GM21367 (cell line): Measurements from ENCODE around the gene PON3.

Source experiments
- ATAC-seq: cut with Tn5 transposase; IDR thresholded peaks from one replicate; pipeline ENCODE4 v1.9.1; 2021; ENCODE audit not compliant: unreplicated experiment

The PON3 gene

GRCh38 chr7:95396136-95397032 lies at the start of gene PON3:
PON3 (minus strand) TSS chr7:95396375; CDS start chr7:95396350, 25 bp downstream.
- peak; percentile 54 for ATAC-seq

- no peak for ATAC-seq
Measured at GRCh38 chr7:95444796-95445195, 48.6 kb upstream of the PON3 start.

- no peak for ATAC-seq
Measured at GRCh38 chr7:95441042-95441823, 45.1 kb upstream of the PON3 start.

GRCh38 chr7:95440394-95441038 lies 44.3 kb upstream of the PON3 start:
- ATAC-seq = no peak

DNA sequence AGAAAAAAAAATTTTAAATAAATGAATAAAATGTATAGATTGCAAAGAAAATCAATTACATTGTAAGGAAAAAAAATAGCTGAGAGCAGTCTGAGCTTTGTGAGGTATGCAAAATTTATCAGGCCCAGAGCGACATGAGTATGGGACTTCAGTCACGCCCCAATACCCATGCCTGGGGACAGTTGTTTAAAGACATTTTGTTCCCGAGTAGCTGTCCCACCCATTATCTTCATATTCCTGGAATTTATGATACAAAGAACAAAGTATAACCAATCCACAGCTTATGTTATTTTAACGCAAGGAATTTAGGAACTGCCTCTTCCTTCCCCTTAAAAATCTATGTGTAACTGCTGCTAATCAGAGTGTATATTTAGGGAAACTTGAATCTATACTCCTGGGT lies 40.2 kb upstream of the PON3 start:
- no peak for ATAC-seq

- no peak for ATAC-seq
Measured at GRCh38 chr7:95435422-95435780, 39.2 kb upstream of the PON3 start.

DNA sequence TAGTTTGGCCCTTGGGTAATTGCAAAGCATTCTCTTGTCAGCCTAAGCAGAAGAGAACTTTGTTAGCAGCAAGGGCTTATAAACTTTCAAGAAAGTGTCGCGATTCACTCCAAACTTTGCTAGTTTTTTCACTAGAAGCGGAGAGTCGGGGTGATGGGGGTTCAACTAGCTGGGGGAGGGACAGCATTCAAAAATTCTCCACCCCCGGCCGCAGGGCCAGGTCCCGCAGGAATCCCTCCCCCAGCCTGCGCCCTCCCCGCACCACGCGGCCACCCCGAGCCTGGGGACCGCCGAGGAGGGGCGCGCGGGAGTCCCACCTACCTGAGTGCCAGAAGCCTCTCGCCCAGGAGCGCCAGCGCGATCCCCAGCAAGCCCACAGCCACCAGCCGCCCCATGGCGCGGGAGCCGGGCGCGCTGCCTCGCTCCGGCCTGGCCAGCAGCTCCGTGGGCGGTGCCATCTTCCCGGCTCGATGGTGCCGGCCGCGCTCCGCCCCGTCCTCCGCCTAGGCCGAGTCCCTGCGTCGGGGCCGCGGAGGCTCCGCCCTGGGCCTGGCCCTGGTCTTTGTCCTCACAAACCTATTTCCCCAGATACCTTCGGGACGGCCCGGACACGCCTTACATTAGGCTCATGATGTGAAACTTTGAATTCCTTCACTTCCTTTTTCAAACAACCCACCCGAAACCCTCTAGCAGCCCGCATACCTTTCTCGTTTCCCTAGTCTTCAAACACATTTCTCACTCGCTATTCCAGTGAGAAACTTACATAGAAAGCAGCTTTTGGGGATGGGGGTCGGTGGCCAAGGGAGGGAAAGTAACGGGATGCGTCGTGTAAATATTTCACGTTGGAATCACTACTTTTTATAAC lies 38.6 kb upstream of the PON3 start, which contains the start of gene PON2:
TSS of gene PON2 (minus strand) at position 472 of the 865 bp plus-strand sequence. CDS start at position 395, 77 bp downstream.
- peak; percentile 95 for ATAC-seq

GRCh38 chr7:95433952-95434556 lies 37.9 kb upstream of the PON3 start:
- ATAC-seq = no peak

- ATAC-seq = no peak
Measured at GRCh38 chr7:95433129-95433528, 37.0 kb upstream of the PON3 start.

- no peak for ATAC-seq
Measured at GRCh38 chr7:95432606-95433005, 36.4 kb upstream of the PON3 start.

DNA sequence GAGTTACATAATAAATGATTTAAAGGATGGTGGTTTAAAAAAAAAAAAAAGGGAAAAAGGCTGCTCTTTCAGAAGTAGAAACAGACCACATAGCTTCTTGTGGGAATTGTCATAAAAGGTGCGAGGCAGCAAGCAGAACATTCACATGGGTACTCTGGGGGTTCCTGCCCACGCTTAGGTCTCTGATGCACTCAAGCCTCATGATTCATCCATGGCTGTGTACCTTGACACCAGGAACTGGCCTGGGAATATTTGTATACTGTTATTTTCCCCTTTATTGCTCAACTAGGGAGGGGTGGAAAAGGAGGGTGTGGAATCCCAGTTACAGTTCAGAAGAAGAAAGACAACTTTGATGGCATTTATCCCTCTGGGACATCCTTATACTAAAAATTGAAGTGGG lies 34.7 kb upstream of the PON3 start:
- ATAC-seq = no peak

GRCh38 chr7:95429241-95429990 lies 33.2 kb upstream of the PON3 start:
- no peak for ATAC-seq

DNA sequence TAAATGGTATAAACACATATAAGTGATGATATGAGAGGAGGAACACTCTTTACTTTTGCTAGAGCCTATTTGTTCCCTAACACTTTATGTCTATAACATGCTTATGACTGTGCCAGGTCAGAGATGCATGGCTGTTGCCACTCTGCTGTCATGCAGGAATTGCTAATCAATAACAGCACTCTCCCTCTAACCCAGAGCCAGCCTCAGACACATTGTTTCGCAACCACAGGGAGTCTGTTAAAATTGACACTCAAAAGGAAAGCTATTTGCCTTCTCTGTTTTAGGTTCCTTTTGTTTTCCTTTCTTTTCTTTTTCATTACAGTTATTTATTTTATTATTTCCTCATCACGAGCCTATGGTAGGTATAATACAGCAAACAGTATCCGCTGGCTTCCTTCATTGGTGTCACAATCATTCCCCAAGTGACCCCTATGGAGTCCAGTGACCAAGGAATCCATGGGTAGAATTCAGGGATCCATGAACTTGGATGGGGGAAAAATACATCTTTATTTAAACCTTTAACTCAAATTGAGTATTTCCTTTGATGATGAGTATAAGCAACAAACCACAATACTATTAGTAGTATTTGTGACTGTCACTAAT lies 31.8 kb upstream of the PON3 start:
- no peak for ATAC-seq

DNA sequence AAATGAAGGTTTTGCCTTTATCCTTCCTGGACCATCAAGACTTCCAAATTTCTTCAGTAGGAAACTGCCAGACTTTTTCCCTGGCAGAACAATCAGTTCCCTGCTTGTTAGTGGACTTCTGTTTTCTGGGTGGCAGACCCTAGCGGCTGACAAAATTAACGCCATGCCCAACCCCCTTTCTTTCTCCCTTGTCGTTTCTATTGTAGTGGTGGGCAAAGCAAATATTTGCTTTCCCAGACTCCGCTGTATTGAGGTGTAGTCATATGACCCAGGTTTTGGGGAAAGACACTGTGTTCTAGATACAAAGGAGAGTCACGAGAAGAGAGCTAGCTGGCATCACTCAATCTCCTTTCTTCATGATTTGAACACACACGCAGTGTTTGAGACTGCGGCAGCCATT lies 31.0 kb upstream of the PON3 start:
- ATAC-seq = no peak

DNA sequence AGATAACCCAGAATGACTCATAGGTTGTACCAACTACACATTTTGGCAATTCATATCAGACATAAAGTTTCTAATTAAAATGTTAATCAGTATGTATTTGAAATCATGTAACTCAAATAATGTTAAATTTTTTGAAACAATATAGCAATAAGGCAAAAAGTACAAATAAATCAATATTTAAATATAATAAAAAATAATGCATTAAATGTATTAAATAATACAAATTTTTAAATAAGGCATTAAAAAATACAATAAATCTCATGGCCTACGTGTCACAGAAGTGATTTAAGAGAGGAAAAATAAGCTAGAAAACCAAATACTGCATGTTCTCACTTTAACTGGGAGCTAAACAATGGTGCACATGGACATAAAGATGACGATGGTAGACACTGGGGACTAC lies 29.5 kb upstream of the PON3 start:
- ATAC-seq = no peak

DNA sequence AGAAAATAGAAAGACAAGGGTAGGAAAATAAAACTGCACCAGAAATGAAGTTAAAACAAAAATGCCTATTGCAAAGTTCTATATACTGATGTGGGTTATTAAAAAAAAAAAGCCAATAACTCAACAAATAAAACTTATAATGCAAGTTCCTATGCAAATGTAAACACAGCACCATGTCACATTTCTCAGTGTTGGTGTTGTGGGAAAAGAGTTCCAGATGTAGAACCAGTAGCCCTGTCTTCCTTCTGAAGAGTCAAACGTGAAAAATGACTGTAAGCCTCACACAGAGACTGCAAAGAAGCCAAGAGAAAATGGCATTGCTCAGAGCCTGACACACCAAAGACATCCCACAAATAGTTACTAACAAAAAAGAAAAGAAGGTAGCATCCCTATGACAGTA lies 28.5 kb upstream of the PON3 start:
- no peak for ATAC-seq

DNA sequence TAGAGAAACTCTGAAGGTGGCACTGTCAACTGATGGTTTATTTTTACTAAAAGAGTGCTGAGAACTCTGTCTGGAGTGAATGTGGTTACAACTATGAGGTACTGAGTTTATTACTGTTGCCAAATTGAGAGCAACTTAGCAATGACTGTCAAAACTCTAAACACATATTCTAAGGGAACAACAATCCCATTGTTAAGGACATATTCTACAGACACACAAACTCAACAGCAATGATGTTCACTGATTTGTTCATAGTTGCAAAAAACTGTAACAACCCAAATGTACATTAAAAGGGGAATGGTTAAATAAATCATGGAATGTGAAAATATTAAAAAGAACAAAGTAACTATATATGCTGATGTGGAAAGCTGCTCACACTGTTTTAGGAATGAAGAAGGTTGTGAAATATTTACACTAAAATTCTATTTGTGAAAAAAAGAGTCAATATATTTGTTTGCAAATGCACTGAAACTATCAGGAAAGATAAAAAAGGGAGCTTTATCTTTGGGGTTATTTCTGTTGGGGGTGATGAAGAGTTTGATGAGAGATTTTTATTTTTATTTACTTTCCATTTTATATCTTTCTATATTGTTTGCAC lies 25.8 kb upstream of the PON3 start:
- ATAC-seq = no peak

DNA sequence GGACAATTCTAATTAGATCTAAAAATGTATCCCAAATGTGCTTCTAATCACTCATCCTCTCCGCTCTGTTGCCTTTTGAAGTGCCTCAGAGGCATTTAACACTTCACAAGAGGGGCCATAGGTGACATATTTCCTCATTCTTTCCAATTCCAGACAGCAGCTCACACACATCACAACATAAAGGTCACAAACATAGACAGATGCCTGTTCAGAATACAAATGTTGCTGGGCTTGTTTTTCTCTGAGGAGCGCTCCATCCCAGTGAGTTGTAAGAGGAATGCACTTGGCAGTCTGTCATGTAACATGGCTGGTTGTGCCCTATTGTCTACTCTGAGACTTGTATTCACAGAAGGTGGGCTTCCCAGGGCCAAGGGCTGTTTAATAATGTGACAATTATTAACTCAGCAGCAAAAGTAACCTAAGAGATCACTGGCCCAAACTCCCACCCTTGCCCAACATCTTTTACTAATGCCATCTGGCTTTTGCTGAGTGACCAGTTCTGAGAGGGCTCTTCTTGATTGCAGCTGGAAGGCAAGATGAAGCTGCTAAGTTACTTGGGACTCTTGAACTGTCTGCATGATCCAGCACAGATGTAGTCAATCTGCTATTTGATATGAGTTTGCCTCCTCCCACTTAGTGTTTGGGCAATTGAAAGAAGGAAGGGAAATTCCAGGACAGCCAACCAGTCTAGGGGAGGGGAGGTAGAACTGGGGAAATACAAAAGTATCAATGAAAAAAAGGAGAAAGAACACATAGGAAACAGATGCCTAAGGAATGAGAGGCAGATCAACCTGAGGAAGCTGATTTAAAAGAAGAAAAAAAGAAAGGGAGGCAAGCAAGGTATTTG lies 25.0 kb upstream of the PON3 start:
- no peak for ATAC-seq
